ENCODE measurements around the gene SNAI3.

Gene SNAI3

GRCh38 chr16:88649195-88649923, 36.9 kb downstream of the SNAI3 start:
- H3K36me3 ChIP-seq (ENCODE audit: insufficient read depth) = no peaks in the 10 kb centered on the region
- no peak overlapping the region for H2AFZ ChIP-seq (ENCODE audit: low read depth)
- H3K9ac ChIP-seq = no peak overlapping the region
- no peaks in the 10 kb centered on the region for H3K27me3 ChIP-seq (ENCODE audit: insufficient read depth, low read depth)
- H3K4me3 ChIP-seq (IDR thresholded peaks at IDR 0.05; ENCODE audit: insufficient read depth, low read depth, low read length) = no peak overlapping the region
- no peaks in the 10 kb centered on the region for H4K20me1 ChIP-seq (ENCODE audit: insufficient read depth)
- peaks cover 11% of the 10 kb centered on the region for H3K79me2 ChIP-seq (ENCODE audit: insufficient read depth, low read depth)
- H3K4me2 ChIP-seq = peak overlapping the region; percentile 93
- H3K27ac ChIP-seq = no peak overlapping the region
- peaks cover 21% of the 10 kb centered on the region for H3K4me1 ChIP-seq (ENCODE audit: low read depth, poor library complexity, severe bottlenecking)
- no peak for TF ChIP-seq CTCF (conservative IDR thresholded peaks at IDR 0.05; ENCODE audit: low read depth, low read length)

GRCh38 chr16:88647178-88648070, 38.9 kb downstream of the SNAI3 start:
- Histone ChIP-seq H3K27me3 (ENCODE audit: insufficient read depth, low read depth) (no peaks in the 10 kb centered on the region), H4K20me1 (ENCODE audit: insufficient read depth) (no peaks in the 10 kb centered on the region), H3K27ac (no peak overlapping the region), H3K36me3 (ENCODE audit: insufficient read depth) (no peaks in the 10 kb centered on the region), H3K79me2 (ENCODE audit: insufficient read depth, low read depth) (peaks cover 11% of the 10 kb centered on the region), H3K4me1 (ENCODE audit: low read depth, poor library complexity, severe bottlenecking) (peaks cover 20% of the 10 kb centered on the region), H2AFZ (ENCODE audit: low read depth) (no peak overlapping the region), H3K4me2 (no peak overlapping the region), H3K4me3 (IDR thresholded peaks at IDR 0.05; ENCODE audit: insufficient read depth, low read depth, low read length) (no peak overlapping the region), H3K9ac (no peak overlapping the region)
- TF ChIP-seq CTCF (conservative IDR thresholded peaks at IDR 0.05; ENCODE audit: low read depth, low read length) = no peak

- peaks cover 11% of the 10 kb centered on the region for H3K79me2 ChIP-seq (ENCODE audit: insufficient read depth, low read depth)
- no peak for TF ChIP-seq CTCF (conservative IDR thresholded peaks at IDR 0.05; ENCODE audit: low read depth, low read length)
- H3K27ac ChIP-seq = no peak overlapping the region
- H3K27me3 ChIP-seq (ENCODE audit: insufficient read depth, low read depth) = no peaks in the 10 kb centered on the region
- no peak overlapping the region for H3K9ac ChIP-seq
- peaks cover 11% of the 10 kb centered on the region for H3K4me1 ChIP-seq (ENCODE audit: low read depth, poor library complexity, severe bottlenecking)
- H3K4me3 ChIP-seq (IDR thresholded peaks at IDR 0.05; ENCODE audit: insufficient read depth, low read depth, low read length) = no peak overlapping the region
- H2AFZ ChIP-seq (ENCODE audit: low read depth) = no peak overlapping the region
- no peak overlapping the region for H3K4me2 ChIP-seq
- H4K20me1 ChIP-seq (ENCODE audit: insufficient read depth) = no peaks in the 10 kb centered on the region
- no peaks in the 10 kb centered on the region for H3K36me3 ChIP-seq (ENCODE audit: insufficient read depth)
These were observed 39.8 kb downstream of the SNAI3 start for GRCh38 chr16:88646345-88647034.

- peaks cover 2% of the 10 kb centered on the region for H3K27me3 ChIP-seq (ENCODE audit: insufficient read depth, low read depth)
- no peak overlapping the region for H2AFZ ChIP-seq (ENCODE audit: low read depth)
- H3K36me3 ChIP-seq (ENCODE audit: insufficient read depth) = no peaks in the 10 kb centered on the region
- H3K9ac ChIP-seq = no peak overlapping the region
- TF ChIP-seq CTCF (conservative IDR thresholded peaks at IDR 0.05; ENCODE audit: low read depth, low read length) = no peak
- no peak overlapping the region for H3K4me3 ChIP-seq (IDR thresholded peaks at IDR 0.05; ENCODE audit: insufficient read depth, low read depth, low read length)
- no peaks in the 10 kb centered on the region for H4K20me1 ChIP-seq (ENCODE audit: insufficient read depth)
- H3K4me2 ChIP-seq = no peak overlapping the region
- no peak overlapping the region for H3K27ac ChIP-seq
- peaks cover 8% of the 10 kb centered on the region for H3K4me1 ChIP-seq (ENCODE audit: low read depth, poor library complexity, severe bottlenecking)
- peaks cover 11% of the 10 kb centered on the region for H3K79me2 ChIP-seq (ENCODE audit: insufficient read depth, low read depth)
These were observed 40.4 kb downstream of the SNAI3 start for GRCh38 chr16:88645941-88646340.

Measured in KMS-11 (cell line).